Keratinocyte (primary cell): ENCODE measurements around the gene TIGIT.

Experiments
- EZH2 ChIP-seq: IDR thresholded peaks from one replicate; pipeline ENCODE4 v1.6.1; 2012; ENCODE audit warnings: inconsistent platforms, mild to moderate bottlenecking, low read length, moderate library complexity
- TF ChIP-seq, protein P1 (sequence below), 3 experiments: IDR thresholded peaks in 1 of 3; conservative IDR thresholded peaks in 1 of 3; optimal IDR thresholded peaks in 1 of 3; 2 replicates in 2 of 3; 3 replicates in 1 of 3; pipeline versions ENCODE3 to v1.5.1; 2011; ENCODE audit warnings: low read length in 3 of 3, mild to moderate bottlenecking in 3 of 3, moderate library complexity in 2 of 3, control low read depth in 1 of 3, inconsistent platforms in 1 of 3; ENCODE audit not compliant: insufficient read depth in 2 of 3; ENCODE audit errors: extremely low read depth in 1 of 3

DNA sequence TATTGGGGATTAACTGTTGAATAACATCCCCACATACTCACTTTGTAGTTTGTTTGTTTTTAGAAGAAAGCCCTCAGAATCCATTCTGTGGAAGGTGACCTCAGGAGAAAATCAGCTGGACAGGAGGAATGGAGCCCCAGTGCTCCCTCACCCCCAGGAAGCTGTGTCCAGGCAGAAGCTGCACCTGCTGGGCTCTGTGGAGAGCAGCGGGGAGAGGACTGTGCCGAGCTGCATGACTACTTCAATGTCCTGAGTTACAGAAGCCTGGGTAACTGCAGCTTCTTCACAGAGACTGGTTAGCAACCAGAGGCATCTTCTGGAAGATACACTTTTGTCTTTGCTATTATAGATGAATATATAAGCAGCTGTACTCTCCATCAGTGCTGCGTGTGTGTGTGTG is 14.0 kb downstream of the TIGIT start:
- TF ChIP-seq, protein P1, sequence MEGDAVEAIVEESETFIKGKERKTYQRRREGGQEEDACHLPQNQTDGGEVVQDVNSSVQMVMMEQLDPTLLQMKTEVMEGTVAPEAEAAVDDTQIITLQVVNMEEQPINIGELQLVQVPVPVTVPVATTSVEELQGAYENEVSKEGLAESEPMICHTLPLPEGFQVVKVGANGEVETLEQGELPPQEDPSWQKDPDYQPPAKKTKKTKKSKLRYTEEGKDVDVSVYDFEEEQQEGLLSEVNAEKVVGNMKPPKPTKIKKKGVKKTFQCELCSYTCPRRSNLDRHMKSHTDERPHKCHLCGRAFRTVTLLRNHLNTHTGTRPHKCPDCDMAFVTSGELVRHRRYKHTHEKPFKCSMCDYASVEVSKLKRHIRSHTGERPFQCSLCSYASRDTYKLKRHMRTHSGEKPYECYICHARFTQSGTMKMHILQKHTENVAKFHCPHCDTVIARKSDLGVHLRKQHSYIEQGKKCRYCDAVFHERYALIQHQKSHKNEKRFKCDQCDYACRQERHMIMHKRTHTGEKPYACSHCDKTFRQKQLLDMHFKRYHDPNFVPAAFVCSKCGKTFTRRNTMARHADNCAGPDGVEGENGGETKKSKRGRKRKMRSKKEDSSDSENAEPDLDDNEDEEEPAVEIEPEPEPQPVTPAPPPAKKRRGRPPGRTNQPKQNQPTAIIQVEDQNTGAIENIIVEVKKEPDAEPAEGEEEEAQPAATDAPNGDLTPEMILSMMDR (optimal IDR thresholded peaks at IDR 0.05 in 1 of 3, IDR thresholded peaks at IDR 0.05 in 1 of 3, conservative IDR thresholded peaks at IDR 0.05 in 1 of 3; ENCODE audit: extremely low read depth in 1 of 3, insufficient read depth in 2 of 3, low read length in 3 of 3), result no peak
- no peak for TF ChIP-seq EZH2
